ENCODE data around the gene P2RX6. TPM values are rescaled to one million over a fixed set of nuclear protein-coding genes. Genes with fewer than 3 reads are reported as not detected.

The P2RX6 gene
- total RNA-seq, 2 donors from 2014 or later: 0.81 TPM; not detected in 1

- DNase-seq (ENCODE audit: low spot score) (no peak), ATAC-seq (ENCODE audit: insufficient number of reproducible peaks, low FRiP score, low read depth) (peak; percentile 73)
- Histone ChIP-seq H3K36me3 (no peaks in the 10 kb centered on the region), H3K27ac (peak within 1 kb of the TSS; percentile 77 to 78), H3K4me1 (ENCODE audit: control insufficient read depth in 1 of 2, low read depth in 2 of 2) (peaks cover 12 to 33% of the 10 kb centered on the region in 2 donors), H3K9me3 (peaks cover 7% of the 10 kb centered on the region), H3K27me3 (replicated peaks; ENCODE audit: insufficient read depth) (no peaks in the 10 kb centered on the region), H3K4me3 (peak within 1 kb of the TSS; percentile 85)
- TF ChIP-seq CTCF (IDR thresholded peaks at IDR 0.05): peak; percentile 44
Observed at GRCh38 chr22:20981787-20982562, 33.0 kb upstream of the P2RX6 start, which contains the start of gene LZTR1. LZTR1 (plus strand) TSS chr22:20982297; CDS start chr22:20982372, 75 bp downstream.

GRCh38 chr22:20982563-20982882 lies 32.4 kb upstream of the P2RX6 start:
- Histone ChIP-seq H3K27ac (peak overlapping the region; percentile 20 to 77), H3K27me3 (replicated peaks; ENCODE audit: insufficient read depth) (no peaks in the 10 kb centered on the region), H3K4me3 (peak overlapping the region; percentile 85), H3K9me3 (peaks cover 7% of the 10 kb centered on the region), H3K36me3 (peaks cover 3% of the 10 kb centered on the region), H3K4me1 (ENCODE audit: control insufficient read depth in 1 of 2, low read depth in 2 of 2) (peaks cover 12 to 33% of the 10 kb centered on the region in 2 donors)
- TF ChIP-seq CTCF (IDR thresholded peaks at IDR 0.05): no peak
- no peak for DNase-seq (ENCODE audit: low spot score)
- ATAC-seq (ENCODE audit: insufficient number of reproducible peaks, low FRiP score, low read depth): peak; percentile 8

GRCh38 chr22:20983081-20983771 lies 31.7 kb upstream of the P2RX6 start:
- DNase-seq (ENCODE audit: low spot score): no peak
- H3K4me3 ChIP-seq: peak overlapping the region; percentile 85
- peaks cover 7% of the 10 kb centered on the region for H3K9me3 ChIP-seq
- H3K27ac ChIP-seq: no peak overlapping the region
- TF ChIP-seq CTCF (IDR thresholded peaks at IDR 0.05): no peak
- no peak for ATAC-seq (ENCODE audit: insufficient number of reproducible peaks, low FRiP score, low read depth)
- H3K27me3 ChIP-seq (replicated peaks; ENCODE audit: insufficient read depth): no peaks in the 10 kb centered on the region
- peaks cover 12 to 33% of the 10 kb centered on the region in 2 donors for H3K4me1 ChIP-seq (ENCODE audit: control insufficient read depth in 1 of 2, low read depth in 2 of 2)
- peaks cover 8% of the 10 kb centered on the region for H3K36me3 ChIP-seq

- Histone ChIP-seq H3K4me3 (no peak overlapping the region), H3K27ac (no peak overlapping the region), H3K9me3 (no peaks in the 10 kb centered on the region), H3K36me3 (peaks cover 10% of the 10 kb centered on the region), H3K27me3 (replicated peaks; ENCODE audit: insufficient read depth) (no peaks in the 10 kb centered on the region), H3K4me1 (ENCODE audit: control insufficient read depth in 1 of 2, low read depth in 2 of 2) (peaks cover 12 to 22% of the 10 kb centered on the region in 2 donors)
- no peak for ATAC-seq (ENCODE audit: insufficient number of reproducible peaks, low FRiP score, low read depth)
- no peak for DNase-seq (ENCODE audit: low spot score)
- TF ChIP-seq CTCF (IDR thresholded peaks at IDR 0.05): no peak
Observed at GRCh38 chr22:20985720-20986119, 29.2 kb upstream of the P2RX6 start.

- Histone ChIP-seq H3K9me3 (no peaks in the 10 kb centered on the region), H3K27ac (no peak overlapping the region), H3K4me1 (ENCODE audit: control insufficient read depth in 1 of 2, low read depth in 2 of 2) (peaks cover 8 to 16% of the 10 kb centered on the region in 2 donors), H3K27me3 (replicated peaks; ENCODE audit: insufficient read depth) (no peaks in the 10 kb centered on the region), H3K4me3 (no peak overlapping the region), H3K36me3 (peaks cover 10% of the 10 kb centered on the region)
- no peak for TF ChIP-seq CTCF (IDR thresholded peaks at IDR 0.05)
- ATAC-seq (ENCODE audit: insufficient number of reproducible peaks, low FRiP score, low read depth): no peak
- no peak for DNase-seq (ENCODE audit: low spot score)
Observed at GRCh38 chr22:20986365-20986764, 28.6 kb upstream of the P2RX6 start.

Measured in thoracic aorta (tissue), 2 donors.